ENCODE results near the gene VANGL2.
"Not testable (repeated sequence)": the region's sequence is repeated elsewhere in the genome, so short reads cannot be mapped to it uniquely, and the experiment has no call there.

Gene VANGL2

GRCh38 chr1:160370561-160371345, 29.6 kb upstream of the VANGL2 start:
- DNase-seq, result no peak

- no peak for DNase-seq
Measured at GRCh38 chr1:160371346-160371631, 29.1 kb upstream of the VANGL2 start.

- DNase-seq, result no peak
Measured at GRCh38 chr1:160371756-160372155, 28.6 kb upstream of the VANGL2 start.

GRCh38 chr1:160373696-160374095, 26.7 kb upstream of the VANGL2 start:
- no peak for DNase-seq

GRCh38 chr1:160374306-160375110, 25.9 kb upstream of the VANGL2 start:
- no peak for DNase-seq

- no peak for DNase-seq
Measured at GRCh38 chr1:160375788-160376524, 24.4 kb upstream of the VANGL2 start.

- peak; percentile 24 for DNase-seq
Measured at GRCh38 chr1:160376525-160377131, 23.7 kb upstream of the VANGL2 start.

- DNase-seq, result no peak
Measured at GRCh38 chr1:160377585-160378206, 22.7 kb upstream of the VANGL2 start.

- DNase-seq, result not testable (repeated sequence)
Measured at GRCh38 chr1:160384812-160385211, 15.6 kb upstream of the VANGL2 start.

GRCh38 chr1:160388406-160388805, 12.0 kb upstream of the VANGL2 start:
- not testable (repeated sequence) for DNase-seq

- no peak for DNase-seq
Measured at GRCh38 chr1:160394673-160395072, 5.7 kb upstream of the VANGL2 start.

- DNase-seq, result no peak
Measured at GRCh38 chr1:160397651-160398050, 2.7 kb upstream of the VANGL2 start.

- DNase-seq, result no peak
Measured at GRCh38 chr1:160398823-160399222, 1.5 kb upstream of the VANGL2 start.

GRCh38 chr1:160399544-160400222, 681 bp upstream of the VANGL2 start:
- DNase-seq, result no peak

- DNase-seq, result no peak
Measured at GRCh38 chr1:160400646-160401486, 502 bp downstream of the VANGL2 start.

GRCh38 chr1:160401487-160401805, 1.1 kb downstream of the VANGL2 start:
- DNase-seq, result no peak

GRCh38 chr1:160402001-160402795, 1.8 kb downstream of the VANGL2 start:
- DNase-seq, result no peak

GRCh38 chr1:160403244-160403643, 2.9 kb downstream of the VANGL2 start:
- DNase-seq, result no peak

GRCh38 chr1:160404094-160404493, 3.7 kb downstream of the VANGL2 start:
- DNase-seq, result no peak

GRCh38 chr1:160405331-160405877, 5.0 kb downstream of the VANGL2 start:
- no peak for DNase-seq

Data from NCI-H2029 (cell line).